ENCODE measurements around the gene SLC29A3. TPM values are rescaled to one million over a fixed set of nuclear protein-coding genes. Genes with fewer than 3 reads are reported as not detected.

The SLC29A3 gene
- total and polyA plus RNA-seq, 10 of the 15 experiments (the other 5 are each of a cell fraction or from before 2014, with no cell fraction given), result 1.5 to 4.0 (median 2.7) TPM

DNA sequence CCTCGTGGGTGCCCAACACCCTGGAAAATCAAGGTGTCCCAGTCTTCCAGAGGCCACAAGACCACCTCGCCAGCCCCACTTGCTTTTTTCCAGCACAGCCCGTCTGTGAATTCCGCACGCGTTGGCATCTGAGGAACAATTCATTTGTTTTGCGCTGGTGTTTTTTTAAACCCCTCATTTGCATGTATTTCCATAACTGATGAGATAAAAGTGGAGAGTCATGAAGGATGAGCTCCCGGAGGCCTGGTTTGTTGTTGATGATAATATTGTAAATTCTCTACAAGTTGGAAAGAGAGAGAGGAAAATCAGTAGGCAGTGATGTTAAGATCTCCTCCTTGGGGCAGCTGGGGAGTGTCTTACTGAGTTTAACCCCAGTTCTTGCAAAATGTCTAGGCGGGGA is 34.6 kb downstream of the SLC29A3 start:
- no peak overlapping the region for H3K4me2 ChIP-seq (ENCODE audit: control insufficient read depth, insufficient read depth)
- H4K20me1 ChIP-seq (ENCODE audit: control insufficient read depth, insufficient read depth), result no peaks in the 10 kb centered on the region
- H3K27me3 ChIP-seq (replicated peaks in 1 of 2; ENCODE audit: control insufficient read depth in 2 of 2, insufficient read depth in 2 of 2, low read length in 1 of 2), result no peaks in the 10 kb centered on the region
- no peaks in the 10 kb centered on the region for H3K36me3 ChIP-seq (ENCODE audit: control insufficient read depth in 2 of 2, insufficient read depth in 2 of 2, low read length in 1 of 2)
- H3K27ac ChIP-seq (ENCODE audit: control insufficient read depth, insufficient read depth), result no peak overlapping the region
- peaks cover 9% of the 10 kb centered on the region for H3K4me1 ChIP-seq (ENCODE audit: control insufficient read depth, insufficient read depth, low read length)
- 56% methylated on average over 9 of the region's 9 CpGs for WGBS (ENCODE audit: insufficient coverage, insufficient replicate concordance, low lambda C conversion rate, missing lambda C conversion rate)
- no TSS peak for BruUV-seq (replicated peaks)
- ATAC-seq (no peak), FAIRE-seq (no peak), DNase-seq (ENCODE audit: low read depth, low spot score) (no peak)
- no peaks in the 10 kb centered on the region for H3K79me2 ChIP-seq (ENCODE audit: control insufficient read depth, insufficient read depth, low read length)
- ChIA-PET SMC1A (ENCODE audit: uncharacterized antibody, unreplicated experiment) (interaction anchor here (1.3 kb wide), 1 partner anchor 20 kb away, joined by 3 read pairs; no protein-coding TSS in a partner anchor), RAD21 (ENCODE audit: unreplicated experiment) (no interaction called here), POLR2A (no interaction called here), CTCF (no interaction called here)
- TF ChIP-seq, protein P1, sequence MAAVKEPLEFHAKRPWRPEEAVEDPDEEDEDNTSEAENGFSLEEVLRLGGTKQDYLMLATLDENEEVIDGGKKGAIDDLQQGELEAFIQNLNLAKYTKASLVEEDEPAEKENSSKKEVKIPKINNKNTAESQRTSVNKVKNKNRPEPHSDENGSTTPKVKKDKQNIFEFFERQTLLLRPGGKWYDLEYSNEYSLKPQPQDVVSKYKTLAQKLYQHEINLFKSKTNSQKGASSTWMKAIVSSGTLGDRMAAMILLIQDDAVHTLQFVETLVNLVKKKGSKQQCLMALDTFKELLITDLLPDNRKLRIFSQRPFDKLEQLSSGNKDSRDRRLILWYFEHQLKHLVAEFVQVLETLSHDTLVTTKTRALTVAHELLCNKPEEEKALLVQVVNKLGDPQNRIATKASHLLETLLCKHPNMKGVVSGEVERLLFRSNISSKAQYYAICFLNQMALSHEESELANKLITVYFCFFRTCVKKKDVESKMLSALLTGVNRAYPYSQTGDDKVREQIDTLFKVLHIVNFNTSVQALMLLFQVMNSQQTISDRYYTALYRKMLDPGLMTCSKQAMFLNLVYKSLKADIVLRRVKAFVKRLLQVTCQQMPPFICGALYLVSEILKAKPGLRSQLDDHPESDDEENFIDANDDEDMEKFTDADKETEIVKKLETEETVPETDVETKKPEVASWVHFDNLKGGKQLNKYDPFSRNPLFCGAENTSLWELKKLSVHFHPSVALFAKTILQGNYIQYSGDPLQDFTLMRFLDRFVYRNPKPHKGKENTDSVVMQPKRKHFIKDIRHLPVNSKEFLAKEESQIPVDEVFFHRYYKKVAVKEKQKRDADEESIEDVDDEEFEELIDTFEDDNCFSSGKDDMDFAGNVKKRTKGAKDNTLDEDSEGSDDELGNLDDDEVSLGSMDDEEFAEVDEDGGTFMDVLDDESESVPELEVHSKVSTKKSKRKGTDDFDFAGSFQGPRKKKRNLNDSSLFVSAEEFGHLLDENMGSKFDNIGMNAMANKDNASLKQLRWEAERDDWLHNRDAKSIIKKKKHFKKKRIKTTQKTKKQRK (IDR thresholded peaks at IDR 0.05; ENCODE audit: low read depth, low read length), result no peak
- TF ChIP-seq DPF2 (IDR thresholded peaks at IDR 0.05) (no peak), PAX8 (IDR thresholded peaks at IDR 0.05) (no peak), CEBPB (IDR thresholded peaks at IDR 0.05; ENCODE audit: borderline replicate concordance in 1 of 2, low read depth in 2 of 2, low read length in 2 of 2) (no peak), SMAD1 (IDR thresholded peaks at IDR 0.05; ENCODE audit: low read depth, partially characterized antibody) (no peak), CBX5 (IDR thresholded peaks at IDR 0.05; ENCODE audit: low read depth) (no peak), RBBP5 (conservative IDR thresholded peaks at IDR 0.05) (no peak), BCL11A (IDR thresholded peaks at IDR 0.05; ENCODE audit: low read depth, low read length) (no peak)
- TF ChIP-seq, protein P2, sequence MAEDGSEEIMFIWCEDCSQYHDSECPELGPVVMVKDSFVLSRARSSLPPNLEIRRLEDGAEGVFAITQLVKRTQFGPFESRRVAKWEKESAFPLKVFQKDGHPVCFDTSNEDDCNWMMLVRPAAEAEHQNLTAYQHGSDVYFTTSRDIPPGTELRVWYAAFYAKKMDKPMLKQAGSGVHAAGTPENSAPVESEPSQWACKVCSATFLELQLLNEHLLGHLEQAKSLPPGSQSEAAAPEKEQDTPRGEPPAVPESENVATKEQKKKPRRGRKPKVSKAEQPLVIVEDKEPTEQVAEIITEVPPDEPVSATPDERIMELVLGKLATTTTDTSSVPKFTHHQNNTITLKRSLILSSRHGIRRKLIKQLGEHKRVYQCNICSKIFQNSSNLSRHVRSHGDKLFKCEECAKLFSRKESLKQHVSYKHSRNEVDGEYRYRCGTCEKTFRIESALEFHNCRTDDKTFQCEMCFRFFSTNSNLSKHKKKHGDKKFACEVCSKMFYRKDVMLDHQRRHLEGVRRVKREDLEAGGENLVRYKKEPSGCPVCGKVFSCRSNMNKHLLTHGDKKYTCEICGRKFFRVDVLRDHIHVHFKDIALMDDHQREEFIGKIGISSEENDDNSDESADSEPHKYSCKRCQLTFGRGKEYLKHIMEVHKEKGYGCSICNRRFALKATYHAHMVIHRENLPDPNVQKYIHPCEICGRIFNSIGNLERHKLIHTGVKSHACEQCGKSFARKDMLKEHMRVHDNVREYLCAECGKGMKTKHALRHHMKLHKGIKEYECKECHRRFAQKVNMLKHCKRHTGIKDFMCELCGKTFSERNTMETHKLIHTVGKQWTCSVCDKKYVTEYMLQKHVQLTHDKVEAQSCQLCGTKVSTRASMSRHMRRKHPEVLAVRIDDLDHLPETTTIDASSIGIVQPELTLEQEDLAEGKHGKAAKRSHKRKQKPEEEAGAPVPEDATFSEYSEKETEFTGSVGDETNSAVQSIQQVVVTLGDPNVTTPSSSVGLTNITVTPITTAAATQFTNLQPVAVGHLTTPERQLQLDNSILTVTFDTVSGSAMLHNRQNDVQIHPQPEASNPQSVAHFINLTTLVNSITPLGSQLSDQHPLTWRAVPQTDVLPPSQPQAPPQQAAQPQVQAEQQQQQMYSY (CRISPR knock-in tag; IDR thresholded peaks at IDR 0.05), result no peak
- no peak overlapping the region for H2AFZ ChIP-seq (ENCODE audit: control insufficient read depth, low read depth, low read length)
- in situ Hi-C loops (cut with MboI), result no loop called here
- no peaks in the 10 kb centered on the region for H3K9me3 ChIP-seq (replicated peaks; ENCODE audit: control insufficient read depth, insufficient read depth, low read length)
- intact Hi-C loops (cut with micrococcal nuclease; ENCODE audit: unreplicated experiment), result no loop called here
- no peak overlapping the region for H3K4me3 ChIP-seq
- no peak overlapping the region for H3K9ac ChIP-seq (ENCODE audit: control insufficient read depth, insufficient read depth, low read length)

All from GM12878 (cell line).